Hypothalamus (tissue), 51 donors: ENCODE data around the gene DCDC1.

Experiments used
- DNase-seq, 51 donors: peaks; one replicate each; lab custom pipeline; 2025; lab: John Stamatoyannopoulos, UW

Gene DCDC1, protein sequence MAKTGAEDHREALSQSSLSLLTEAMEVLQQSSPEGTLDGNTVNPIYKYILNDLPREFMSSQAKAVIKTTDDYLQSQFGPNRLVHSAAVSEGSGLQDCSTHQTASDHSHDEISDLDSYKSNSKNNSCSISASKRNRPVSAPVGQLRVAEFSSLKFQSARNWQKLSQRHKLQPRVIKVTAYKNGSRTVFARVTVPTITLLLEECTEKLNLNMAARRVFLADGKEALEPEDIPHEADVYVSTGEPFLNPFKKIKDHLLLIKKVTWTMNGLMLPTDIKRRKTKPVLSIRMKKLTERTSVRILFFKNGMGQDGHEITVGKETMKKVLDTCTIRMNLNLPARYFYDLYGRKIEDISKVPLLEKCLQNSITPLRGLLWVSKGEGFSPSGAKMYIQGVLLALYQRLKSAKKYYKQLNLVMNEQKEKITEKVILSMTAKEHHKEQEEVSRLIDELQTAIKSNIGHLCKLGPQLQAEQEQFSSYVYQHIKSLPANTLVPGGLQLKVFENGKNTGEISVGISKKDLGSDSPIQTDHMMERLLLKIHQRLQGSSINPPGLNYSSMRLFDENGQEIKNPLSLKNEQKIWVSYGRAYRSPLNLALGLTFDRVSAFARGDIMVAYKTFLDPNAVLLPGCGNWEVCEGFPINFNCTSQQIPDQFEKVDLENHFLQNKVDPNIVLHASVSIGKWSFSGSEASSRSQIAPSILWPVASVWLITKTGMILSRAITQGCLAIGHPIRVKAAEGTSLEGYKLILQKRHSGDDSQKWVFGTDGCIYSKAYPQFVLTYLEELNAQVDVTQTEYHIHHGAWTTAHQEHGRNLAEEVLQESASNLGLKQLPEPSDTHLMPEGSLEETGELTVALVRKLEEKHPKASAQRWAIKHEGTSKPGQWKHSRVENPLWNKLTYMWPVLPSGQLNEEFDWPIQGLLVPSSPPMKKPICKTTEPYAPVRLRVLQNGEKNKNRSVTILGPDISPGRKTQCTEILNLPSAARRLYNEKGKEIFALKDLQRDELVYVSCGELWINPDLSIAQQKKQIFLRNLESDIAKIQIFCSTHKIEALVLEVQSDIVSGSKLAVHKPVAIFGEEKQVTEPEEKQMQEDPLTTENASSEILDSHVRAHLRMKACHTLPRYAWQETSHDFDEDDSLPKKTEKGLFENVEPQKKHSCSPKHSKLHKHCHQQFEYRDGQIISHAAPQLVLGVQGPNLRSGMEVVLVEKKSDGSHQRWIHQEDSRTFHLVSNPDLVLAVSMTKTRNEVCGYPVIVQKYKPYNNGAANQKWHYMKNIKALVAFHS (N-terminal part only)

DNA sequence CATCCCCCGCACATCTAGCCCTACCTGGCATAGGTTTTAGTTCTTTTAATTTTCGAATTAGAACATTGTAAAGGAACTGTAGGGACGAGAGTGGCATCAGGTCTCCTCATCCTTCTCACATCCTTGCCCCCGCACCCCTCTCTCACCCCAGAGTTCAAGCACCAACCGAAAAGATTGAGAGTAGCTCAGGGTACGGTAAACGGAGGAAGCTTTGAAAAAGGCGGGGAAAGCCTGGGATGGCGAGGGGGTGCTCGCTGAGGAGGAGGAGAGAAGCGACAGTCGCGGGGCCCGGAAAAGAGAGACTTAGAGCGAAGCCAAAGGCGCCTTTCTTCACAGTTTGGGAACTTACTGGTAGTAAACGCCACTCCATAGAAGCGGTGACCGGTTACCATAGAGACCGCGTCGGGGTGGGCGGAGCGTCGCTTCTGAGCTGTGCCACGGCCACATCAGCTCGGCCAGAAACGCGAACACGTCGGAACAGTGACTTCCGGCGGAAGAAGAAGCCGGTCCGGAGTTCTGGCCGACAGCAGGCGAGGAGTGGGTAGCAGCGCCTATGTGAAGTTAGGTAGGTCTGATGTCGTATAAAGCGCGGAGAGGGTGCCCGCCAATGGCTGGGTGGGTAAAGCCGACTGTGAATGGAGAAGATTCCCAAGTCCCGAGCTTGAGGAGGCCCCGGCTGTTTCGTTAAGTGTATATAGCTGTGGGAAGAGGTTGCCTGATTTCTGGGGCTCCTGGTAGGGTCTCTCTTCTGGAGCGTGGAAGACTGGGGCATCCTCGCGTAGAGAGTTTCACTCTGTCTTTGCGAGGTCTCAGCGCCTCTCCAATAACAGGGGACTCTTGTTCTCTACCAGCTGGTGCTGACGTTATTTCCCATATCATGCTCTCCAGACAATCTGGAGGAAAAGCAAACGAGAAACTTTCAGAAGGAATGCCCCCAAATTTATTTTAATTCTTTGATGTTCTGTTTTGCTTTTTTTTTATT is at the start of gene DCDC1, which contains the start of gene DNAJC24:
Gene DCDC1 (minus strand): TSS at position 392 of the 982 bp plus-strand sequence. CDS start 41,459 bp downstream, outside the sequence.
Gene DNAJC24 (plus strand): TSS at position 513 of the 982 bp plus-strand sequence. CDS start 889 bp downstream, outside the sequence.
- peak; percentile 18 to 93 (median 84) for DNase-seq

DNA sequence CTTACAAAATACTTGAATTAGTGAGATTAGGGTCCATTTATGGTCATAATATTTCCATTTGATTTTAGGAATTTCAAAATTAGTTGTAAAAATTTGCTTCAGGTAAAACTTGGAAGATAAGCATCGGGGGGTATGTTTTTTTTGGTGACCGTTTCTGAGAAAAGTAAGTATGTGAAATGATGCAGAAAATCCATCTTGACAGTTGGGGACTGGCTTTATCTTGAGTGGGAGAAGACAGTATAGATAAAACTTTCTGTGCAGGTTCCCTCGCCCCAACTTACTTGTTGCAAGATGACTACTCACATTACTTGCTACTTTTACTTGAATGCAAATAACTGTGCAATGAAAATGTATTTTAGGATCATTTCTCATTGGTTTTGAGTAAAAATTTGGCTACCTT is 49.6 kb upstream of the DCDC1 start:
- DNase-seq: no peak

DNA sequence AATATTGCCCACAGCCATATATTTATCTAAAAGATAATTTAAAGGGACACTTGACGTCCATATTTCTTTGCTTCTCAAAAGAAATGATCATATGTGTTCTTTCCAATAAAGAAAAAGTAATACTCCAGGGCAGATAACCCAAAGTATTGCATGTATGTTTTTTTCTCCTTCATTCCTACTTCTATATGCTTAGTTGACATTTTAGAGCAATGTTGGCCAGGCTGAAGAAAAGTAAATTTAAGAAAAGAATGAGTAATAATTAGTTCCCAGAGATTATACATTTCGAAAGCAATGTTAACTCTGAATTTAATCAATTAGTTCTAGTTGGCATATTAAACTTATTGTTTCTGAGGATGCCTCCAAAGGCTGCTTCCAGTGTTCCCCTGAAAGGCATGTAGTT is 48.3 kb upstream of the DCDC1 start:
- no peak for DNase-seq

DNA sequence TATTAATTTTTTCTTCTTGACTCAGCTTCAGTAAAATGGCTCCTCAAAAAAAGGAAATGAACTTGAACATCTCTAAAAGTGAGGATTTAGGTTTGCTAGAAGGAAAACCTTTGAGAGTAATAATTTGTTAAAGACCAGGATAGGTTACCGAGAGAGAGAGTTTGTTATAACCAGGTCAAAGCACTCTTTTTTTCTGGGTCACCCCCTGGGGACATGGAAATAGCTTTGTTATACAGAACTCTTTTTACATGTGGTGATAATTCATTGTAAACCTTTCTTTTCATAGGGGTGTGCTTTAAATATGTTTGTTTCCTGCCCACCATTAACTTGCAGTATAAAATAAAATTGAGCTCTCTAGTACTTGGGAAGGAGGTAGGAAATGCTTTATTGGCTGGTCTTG is 47.8 kb upstream of the DCDC1 start:
- DNase-seq: no peak

DNA sequence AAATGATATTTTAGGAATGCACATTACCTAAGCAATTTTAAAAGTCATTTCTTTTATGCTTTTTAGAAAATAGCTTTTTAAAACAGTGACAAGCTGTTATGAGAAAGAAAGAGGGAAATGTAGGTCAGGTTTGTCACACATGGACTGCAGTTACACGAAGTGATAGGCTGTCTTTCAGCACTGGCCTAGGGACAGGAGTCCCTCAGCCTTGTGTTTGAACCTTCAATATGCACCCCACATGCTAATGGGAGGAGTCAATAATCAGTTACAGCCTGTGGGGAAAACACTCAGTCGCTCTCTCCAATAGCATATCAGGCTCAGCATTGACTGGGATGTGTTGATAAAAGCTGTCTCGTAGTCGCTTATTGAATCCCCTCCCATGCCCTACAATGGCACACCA is 45.9 kb upstream of the DCDC1 start:
- DNase-seq: no peak

DNA sequence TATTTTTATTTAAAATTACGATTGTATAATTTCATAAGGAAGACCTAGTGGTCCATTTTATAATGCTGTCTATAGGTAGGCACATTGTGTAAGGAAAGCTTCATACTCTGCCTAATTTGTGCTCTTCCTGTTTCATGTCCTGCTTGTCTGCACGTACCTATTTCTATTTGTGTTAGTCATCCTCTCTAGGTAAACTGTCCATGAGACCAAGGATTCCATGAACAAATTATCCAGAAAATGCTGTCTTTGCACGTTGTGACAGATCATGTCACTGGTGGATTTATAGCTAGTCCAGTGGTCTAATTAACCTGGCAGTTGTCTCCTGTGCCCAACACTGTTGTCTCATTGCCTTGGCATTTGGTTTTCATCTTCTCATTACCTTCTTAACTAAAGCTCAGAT is 44.8 kb upstream of the DCDC1 start:
- DNase-seq: no peak

DNA sequence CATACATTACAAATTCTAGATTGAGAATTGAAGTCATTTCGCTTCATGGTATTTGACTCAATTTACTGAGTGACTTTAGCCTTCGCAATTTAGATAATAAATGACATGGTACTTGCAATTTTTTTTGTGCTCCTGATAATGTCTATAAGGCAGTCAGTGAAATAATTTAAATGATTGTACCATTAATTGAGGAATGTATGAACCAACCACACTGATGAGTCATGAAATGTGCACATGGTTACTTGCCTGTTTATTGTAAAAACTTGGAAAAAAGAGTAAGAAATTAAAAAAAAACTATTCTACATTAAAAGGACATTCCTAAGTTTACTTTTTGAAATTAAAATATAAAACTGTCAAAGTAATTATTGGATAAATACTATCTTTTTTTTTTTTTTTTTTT is 43.4 kb upstream of the DCDC1 start:
- no peak for DNase-seq

DNA sequence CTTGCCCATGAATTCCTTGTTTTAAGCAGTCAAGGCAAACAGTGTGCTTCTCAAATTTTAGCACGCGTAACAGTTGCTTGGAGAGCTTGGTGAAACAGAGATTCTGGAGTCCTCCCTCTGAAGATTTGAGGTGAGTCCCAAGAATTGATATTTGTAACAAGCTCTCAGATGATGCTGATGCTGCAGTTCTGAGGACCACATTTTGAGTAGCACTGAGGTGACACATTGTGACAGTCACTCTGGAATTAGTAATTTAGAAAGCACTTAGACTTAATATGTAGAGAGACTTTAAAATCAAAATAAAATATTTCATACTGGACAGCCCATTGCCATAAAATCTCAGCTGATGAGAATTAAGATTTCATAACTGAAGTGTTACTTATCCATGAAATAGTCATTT is 38.7 kb upstream of the DCDC1 start:
- DNase-seq: no peak

DNA sequence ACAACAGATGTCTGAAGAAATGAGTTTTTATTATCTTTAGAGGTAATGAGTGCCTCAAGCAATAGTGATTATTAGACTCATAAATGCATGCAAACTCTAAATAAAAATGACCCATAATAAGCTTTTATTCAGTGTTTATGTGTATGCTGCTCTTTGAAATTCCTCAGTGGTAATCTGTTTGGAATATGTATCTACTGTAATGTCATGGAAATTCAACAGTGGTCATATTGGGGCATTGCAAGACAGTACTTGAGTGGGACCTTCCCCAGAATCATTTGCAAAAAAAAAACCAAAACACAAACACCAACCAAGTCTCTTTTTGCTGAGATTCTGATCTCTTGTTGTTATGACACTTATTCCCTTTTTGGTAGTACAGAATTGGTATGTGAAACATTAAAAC is 35.1 kb upstream of the DCDC1 start:
- no peak for DNase-seq

DNA sequence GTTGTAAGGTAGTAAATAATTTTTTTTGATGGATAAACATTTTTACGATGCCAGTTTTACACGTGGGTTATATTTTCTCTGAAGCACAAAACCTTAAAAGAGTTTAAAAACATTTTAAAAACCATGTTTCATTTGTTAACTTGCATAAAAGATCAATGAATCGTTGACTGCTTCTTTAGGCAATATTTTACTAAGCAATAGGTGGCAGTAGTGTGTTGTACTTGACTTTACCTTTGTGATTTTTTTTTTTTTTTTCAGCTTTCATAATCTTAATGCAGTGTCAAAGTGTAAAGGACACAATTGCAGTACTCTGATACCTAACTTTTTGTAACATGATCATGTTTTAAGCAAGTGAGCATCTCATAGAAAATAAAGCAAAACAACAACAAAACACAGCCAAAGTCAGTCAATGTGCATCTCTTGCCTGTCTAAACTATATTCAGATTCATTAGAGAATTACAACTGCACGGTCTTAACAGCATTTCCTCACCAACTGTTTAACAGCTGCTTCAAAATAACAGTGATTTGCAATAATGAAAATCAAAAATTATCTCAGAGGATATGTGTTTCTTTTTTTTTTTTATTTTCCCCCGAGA is 27.8 kb upstream of the DCDC1 start:
- DNase-seq: peak in 1 of 51 donors; percentile 2

DNA sequence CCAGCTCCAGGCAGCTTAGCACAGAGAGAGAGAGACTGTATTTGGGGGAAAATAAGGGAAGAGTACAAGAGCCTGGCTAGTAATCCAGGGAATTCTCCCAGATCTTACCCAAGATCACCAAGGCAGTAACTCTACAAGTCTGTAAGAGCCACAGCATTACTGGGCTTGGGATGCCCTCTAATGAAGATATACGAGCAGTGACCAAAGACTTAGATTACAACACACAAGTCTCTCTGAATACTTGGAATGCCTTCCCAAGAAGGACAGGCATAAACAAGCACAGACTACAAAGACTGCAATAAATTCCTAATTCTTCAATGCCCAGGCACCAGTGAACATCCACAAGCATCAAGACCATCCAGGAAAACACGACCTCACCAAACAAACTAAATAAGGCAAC is 17.8 kb upstream of the DCDC1 start:
- DNase-seq: no peak

DNA sequence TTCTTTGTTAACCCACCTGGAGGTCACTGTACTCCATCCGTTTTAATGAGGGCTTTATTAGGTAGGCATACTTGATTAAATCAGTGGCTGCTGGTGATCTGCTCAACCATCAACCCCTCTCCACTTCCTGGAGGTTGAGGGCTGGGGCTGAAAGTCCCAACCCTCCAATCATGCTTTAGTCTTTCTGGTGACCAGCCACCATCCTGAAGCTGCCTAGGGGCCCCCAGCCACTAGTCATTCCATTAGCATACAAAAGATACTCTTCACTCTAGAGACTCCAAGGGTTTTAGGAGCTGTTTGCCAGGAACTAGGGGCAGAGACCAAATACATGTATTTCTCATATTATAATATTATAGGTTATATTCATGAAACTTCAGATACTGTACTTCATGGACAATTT is 13.6 kb upstream of the DCDC1 start:
- no peak for DNase-seq

DNA sequence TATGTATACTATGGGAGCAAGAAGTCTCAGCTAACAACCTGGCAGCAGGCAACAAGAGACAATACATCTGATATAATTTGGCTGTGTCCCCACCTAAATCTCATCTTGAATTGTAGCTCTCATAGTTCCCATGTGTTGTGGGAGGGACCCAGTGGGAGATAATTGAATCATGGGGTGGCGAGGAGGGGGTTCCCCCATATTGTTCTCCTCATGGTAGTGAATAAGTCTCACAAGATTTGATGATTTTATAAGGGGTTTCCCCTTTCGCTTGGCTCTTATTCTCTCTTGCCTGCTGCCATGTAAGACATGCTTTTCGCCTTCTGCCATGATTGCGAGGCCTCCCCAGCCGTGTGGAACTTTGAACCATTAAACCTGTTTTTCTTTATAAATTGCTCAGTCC is 6.3 kb upstream of the DCDC1 start:
- no peak for DNase-seq

DNA sequence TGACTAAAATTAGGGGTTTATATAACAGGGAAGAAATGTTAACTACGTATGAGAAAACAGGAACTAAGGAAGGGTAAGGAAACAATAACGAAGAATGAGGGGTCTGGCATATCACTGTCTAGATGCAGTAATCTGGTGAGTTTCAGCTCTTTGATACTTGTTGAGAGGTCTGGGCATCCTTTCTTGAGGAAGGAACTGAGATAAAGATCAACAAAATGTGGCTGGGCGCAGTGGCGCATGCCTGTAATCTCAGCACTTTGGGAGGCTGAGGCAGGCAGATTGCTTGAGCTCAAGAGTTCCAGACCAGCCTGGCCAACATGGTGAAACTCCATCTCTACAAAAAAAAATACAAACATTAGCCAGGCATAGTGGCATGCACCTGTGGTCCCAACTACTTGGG is 2.7 kb downstream of the DCDC1 start:
- DNase-seq: no peak

DNA sequence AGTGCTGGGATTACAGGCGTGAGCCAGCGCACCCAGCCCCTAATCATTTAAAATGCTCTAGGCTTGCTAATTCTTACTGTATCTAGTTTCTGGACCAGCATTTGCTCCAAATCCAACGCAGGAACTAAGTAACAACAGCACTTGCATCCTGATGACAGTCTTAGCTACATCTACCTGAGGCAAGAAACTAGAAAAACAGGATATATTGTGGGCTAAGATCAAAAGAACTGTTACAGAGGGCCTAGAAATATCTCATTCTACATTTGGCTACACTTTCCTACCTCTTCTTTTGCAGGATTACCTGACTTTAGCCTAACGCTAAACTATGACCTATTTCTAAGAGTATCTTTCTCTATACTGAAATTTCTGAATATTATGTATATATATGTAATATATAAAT is 7.8 kb downstream of the DCDC1 start:
- no peak for DNase-seq

DNA sequence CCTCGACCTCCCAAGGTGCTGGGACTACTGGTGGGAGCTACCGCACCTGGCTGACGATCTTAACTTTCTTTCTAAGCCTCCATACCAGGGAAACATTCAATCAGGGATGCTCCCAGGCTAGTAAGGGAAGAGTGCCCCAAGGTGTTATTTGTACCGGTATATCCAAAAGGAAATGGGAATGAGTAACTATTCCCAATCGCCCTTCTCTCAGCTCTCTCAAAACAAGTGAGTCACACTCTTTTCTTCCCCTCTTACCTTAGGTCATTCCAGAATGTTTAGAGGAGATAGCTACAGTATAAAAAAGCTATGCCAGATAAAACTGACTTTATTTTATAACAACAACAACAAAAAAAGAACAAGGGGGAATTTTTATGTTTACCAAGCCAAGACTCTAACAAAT is 13.7 kb downstream of the DCDC1 start:
- DNase-seq: no peak

DNA sequence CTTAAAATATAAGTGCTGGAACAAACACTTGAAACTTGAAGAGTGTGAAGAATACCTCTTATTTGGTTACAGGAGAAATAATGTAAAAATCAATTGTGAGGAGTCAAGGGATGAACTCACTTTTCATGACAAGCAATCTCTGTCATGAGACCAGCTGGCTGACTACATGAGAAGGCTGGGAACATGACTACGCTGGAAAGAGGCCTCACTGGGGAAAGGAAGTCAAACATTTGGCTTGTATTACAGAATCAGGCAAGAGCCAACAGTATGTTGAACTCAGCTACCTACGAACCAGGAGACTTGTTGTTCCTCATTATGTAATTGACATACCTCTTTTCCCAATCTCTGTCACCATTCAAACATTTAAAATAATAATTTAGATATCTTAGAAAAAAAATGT is 14.4 kb downstream of the DCDC1 start:
- no peak for DNase-seq

DNA sequence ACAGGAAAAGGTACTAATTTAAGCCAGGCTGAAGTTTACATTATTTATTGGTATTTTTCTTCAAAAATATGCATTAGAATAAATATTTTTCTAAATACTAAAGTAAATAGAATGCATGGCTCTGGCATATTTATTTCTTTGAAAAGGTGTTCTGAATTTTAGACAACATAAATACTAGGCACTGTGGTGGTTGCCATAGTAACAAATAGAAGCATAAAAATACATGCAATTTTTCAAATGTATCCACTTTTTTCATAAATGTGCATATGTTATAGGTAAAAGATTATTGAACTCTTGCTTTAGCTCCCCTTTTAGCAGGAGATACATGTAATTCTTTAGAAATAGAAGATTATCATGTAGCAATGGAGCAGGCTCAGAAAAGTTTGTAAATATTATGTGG is 18.4 kb downstream of the DCDC1 start:
- DNase-seq: no peak

DNA sequence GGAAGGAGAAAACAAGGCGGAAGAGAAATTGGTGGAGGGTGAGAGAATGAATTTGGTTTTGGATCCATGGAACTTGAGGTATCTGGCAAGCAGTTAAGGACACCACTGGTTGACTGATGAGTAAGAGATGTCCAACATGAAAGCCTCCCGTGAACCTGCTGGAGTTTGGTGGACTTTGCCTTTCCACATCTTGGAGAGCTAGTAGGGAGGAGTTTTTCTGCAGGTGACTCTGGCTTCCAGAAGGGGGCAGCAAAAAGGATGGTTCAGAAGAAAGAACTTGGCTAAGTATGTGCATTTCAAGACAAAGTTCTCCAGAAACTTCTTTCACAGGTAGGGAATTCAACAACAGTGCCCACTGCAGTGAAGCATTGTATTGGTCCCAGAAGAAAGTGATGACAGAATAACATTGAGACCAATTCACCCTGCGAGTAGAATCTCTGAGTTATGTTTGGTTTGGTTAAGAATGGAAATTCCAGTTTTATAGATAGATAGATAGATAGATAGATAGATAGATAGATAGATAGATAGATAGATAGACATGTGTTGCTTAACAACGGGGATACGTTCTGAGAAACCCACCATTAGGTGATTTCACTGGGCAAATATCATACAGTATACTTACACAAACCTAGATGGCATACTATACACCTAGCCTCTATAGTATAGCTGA is 28.5 kb downstream of the DCDC1 start:
- DNase-seq: no peak
